Sigmoid colon (tissue), 4 donors: ENCODE data around the gene FAM43A.

Experiments used
- CTCF ChIP-seq, 4 experiments: fragments of 450-650 bp in 3 of 4; fragments of 200-600 bp in 1 of 4; IDR thresholded peaks; one replicate each; pipeline ENCODE4 v1.5.1; 2016 to 2019; ENCODE audit warnings: antibody characterized with exemption in 4 of 4, mild to moderate bottlenecking in 3 of 4, moderate library complexity in 2 of 4
- EP300 ChIP-seq, 4 donors: sonication (generic); formaldehyde crosslinking; IDR thresholded peaks; one replicate each; pipeline ENCODE4 v1.6.1; 2017; ENCODE audit warnings: antibody characterized with exemption in 4 of 4
- POLR2A ChIP-seq, 2 donors: fragments of 450-650 bp; IDR thresholded peaks; one replicate each; pipeline ENCODE4 v1.6.1; 2016; ENCODE audit warnings: antibody characterized with exemption in 2 of 2, mild to moderate bottlenecking in 2 of 2, moderate library complexity in 2 of 2
- POLR2AphosphoS5 ChIP-seq, 4 donors: sonication (generic); formaldehyde crosslinking; IDR thresholded peaks; one replicate each; pipeline ENCODE4 v1.6.1; 2017; ENCODE audit warnings: antibody characterized with exemption in 4 of 4

GRCh38 chr3:194675680-194676079 lies 10.0 kb upstream of the FAM43A start:
- TF ChIP-seq CTCF (IDR thresholded peaks at IDR 0.05) = no peak
- no peak for TF ChIP-seq POLR2AphosphoS5 (IDR thresholded peaks at IDR 0.05)
- no peak for TF ChIP-seq POLR2A (IDR thresholded peaks at IDR 0.05)
- no peak for TF ChIP-seq EP300 (IDR thresholded peaks at IDR 0.05)
